Measurements from ENCODE around the gene CLTCL1. TPM values are rescaled to one million over a fixed set of nuclear protein-coding genes. Genes with fewer than 3 reads are reported as not detected.

Gene CLTCL1
- total and polyA plus RNA-seq, 9 of the 15 experiments (the other 6 are each of a cell fraction or from before 2014, with no cell fraction given): 1.1 to 11.7 (median 5.0) TPM

DNA sequence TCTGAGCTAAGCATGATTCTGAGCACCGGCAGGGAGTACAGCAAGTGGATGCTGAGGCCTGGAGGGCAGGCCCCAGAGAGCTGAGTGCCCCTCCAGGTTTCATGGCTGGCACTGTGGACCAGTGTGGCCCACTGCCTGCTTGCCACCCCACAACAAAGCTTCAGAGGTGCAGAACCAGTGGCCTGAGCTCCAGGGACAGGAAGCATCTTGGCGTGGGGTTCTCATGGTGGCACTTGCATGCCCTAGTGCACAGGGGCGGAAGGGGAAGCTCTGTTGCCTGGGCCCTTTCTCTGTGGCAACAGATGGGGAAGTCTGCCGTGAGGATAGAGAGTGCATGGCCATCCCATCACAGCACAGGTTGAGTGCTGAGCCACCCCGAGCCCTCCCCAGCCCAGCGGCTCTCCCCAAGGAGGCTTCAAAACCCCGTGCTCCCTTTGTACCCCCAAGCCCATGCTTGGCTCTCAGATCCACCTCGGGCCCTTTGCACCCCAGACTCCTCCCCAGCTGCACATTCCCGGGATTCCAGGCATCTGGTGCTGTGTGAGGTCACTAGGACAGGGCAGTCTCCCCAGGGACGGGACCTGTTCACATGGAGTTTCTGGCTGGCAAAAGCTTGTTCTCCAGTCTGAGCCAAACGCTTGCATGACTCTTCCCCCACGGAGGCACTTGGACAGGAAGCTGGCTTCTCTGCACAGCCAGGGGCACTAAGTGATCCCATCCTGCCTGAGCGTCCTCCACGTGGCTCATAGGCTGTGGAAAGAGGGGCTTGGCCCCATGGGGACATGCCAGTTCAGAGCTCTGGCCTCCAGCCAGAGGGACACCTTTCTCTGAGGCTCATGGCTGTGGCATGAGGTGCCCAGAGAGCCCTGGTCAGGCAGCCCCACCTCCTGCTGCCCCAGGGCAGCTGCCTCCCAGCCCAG lies 117.2 kb downstream of the CLTCL1 start (continued):
- no peak; the same call in 1 of the 2 replicates for TF ChIP-seq DEAF1 (CRISPR knock-in tag; IDR thresholded peaks at IDR 0.05)
- TF ChIP-seq MXI1 (IDR thresholded peaks at IDR 0.05; ENCODE audit: low read depth, low read length): no peak
- TF ChIP-seq TSC22D4 (tag; IDR thresholded peaks at IDR 0.05): no peak
- TF ChIP-seq, protein P1, sequence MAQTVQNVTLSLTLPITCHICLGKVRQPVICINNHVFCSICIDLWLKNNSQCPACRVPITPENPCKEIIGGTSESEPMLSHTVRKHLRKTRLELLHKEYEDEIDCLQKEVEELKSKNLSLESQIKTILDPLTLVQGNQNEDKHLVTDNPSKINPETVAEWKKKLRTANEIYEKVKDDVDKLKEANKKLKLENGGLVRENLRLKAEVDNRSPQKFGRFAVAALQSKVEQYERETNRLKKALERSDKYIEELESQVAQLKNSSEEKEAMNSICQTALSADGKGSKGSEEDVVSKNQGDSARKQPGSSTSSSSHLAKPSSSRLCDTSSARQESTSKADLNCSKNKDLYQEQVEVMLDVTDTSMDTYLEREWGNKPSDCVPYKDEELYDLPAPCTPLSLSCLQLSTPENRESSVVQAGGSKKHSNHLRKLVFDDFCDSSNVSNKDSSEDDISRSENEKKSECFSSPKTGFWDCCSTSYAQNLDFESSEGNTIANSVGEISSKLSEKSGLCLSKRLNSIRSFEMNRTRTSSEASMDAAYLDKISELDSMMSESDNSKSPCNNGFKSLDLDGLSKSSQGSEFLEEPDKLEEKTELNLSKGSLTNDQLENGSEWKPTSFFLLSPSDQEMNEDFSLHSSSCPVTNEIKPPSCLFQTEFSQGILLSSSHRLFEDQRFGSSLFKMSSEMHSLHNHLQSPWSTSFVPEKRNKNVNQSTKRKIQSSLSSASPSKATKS (CRISPR knock-in tag; IDR thresholded peaks at IDR 0.05): no peak
- no peak for TF ChIP-seq FOSL1 (tag; conservative IDR thresholded peaks at IDR 0.05)
- no peak for TF ChIP-seq GTF3C2 (IDR thresholded peaks at IDR 0.05; ENCODE audit: borderline replicate concordance, extremely low read depth, insufficient read length)
- TF ChIP-seq HBP1 (CRISPR knock-in tag; IDR thresholded peaks at IDR 0.05): peak; percentile 26; the same call in 1 of the 2 replicates
- no peak for TF ChIP-seq EGR1 (conservative IDR thresholded peaks at IDR 0.05)
- no peak for TF ChIP-seq ETV5 (CRISPR knock-in tag; IDR thresholded peaks at IDR 0.05; ENCODE audit: low read depth)
- TF ChIP-seq MAZ (CRISPR knock-in tag; conservative IDR thresholded peaks at IDR 0.05 in 1 of 2, IDR thresholded peaks at IDR 0.05 in 1 of 2): no peak
- no peak for TF ChIP-seq ZNF584 (CRISPR knock-in tag; IDR thresholded peaks at IDR 0.05; ENCODE audit: low read depth)
- no peak for TF ChIP-seq KLF16 (IDR thresholded peaks at IDR 0.05)
- no peak for TF ChIP-seq PKNOX1 (IDR thresholded peaks at IDR 0.05)
- peak; percentile 8; the same call in 1 of the 2 replicates for TF ChIP-seq CHD2 (IDR thresholded peaks at IDR 0.05; ENCODE audit: low read depth, low read length)
- no peak for TF ChIP-seq MYNN (IDR thresholded peaks at IDR 0.05)
- TF ChIP-seq MYNN (CRISPR knock-in tag; IDR thresholded peaks at IDR 0.05): no peak
